HEK293T (cell line): ENCODE measurements around the gene SLC49A3.

Experiments used
- CTCF ChIA-PET: fragments of 350-600 bp; formaldehyde crosslinking; extraction: SDS; loops from one replicate; lab custom pipeline; 2021; ENCODE audit warnings: antibody characterized with exemption, inconsistent platforms; lab: Yijun Ruan, JAX
- POLR2A ChIA-PET: fragments of 350-600 bp; formaldehyde crosslinking; extraction: SDS; loops from one replicate; lab custom pipeline; 2020; ENCODE audit warnings: antibody characterized with exemption, inconsistent platforms; lab: Yijun Ruan, JAX
- DNase-seq: peaks from one replicate; pipeline ENCODE4 v3.0.0; 2012; ENCODE audit warnings: mixed read lengths; ENCODE audit errors: extremely low spot score
- ARNT ChIP-seq: fragments of 450-650 bp; IDR thresholded peaks from 2 replicates; pipeline ENCODE4 v1.6.1; 2017; ENCODE audit warnings: mild to moderate bottlenecking
- BHLHE40 ChIP-seq: fragments of 450-650 bp; IDR thresholded peaks from 2 replicates; pipeline ENCODE4 v1.6.1; 2016; ENCODE audit warnings: mild to moderate bottlenecking, moderate library complexity, borderline replicate concordance
- CTBP1 ChIP-seq: fragments of 450-650 bp; IDR thresholded peaks from 2 replicates; pipeline ENCODE4 v1.6.1; 2016; ENCODE audit warnings: borderline replicate concordance
- ELF4 ChIP-seq: fragments of 450-650 bp; IDR thresholded peaks from 2 replicates; pipeline ENCODE4 v1.6.1; 2017; ENCODE audit warnings: antibody characterized with exemption
- FOXA1 ChIP-seq: fragments of 450-650 bp; IDR thresholded peaks from 2 replicates; pipeline ENCODE4 v1.6.1; 2016; ENCODE audit warnings: mild to moderate bottlenecking
- FOXK2 ChIP-seq: fragments of 450-650 bp; IDR thresholded peaks from 2 replicates; pipeline ENCODE4 v1.6.1; 2016; ENCODE audit warnings: mild to moderate bottlenecking
- FOXM1 ChIP-seq: fragments of 450-650 bp; IDR thresholded peaks from 2 replicates; pipeline ENCODE4 v1.6.1; 2017; ENCODE audit warnings: mild to moderate bottlenecking, borderline replicate concordance
- HDGF ChIP-seq: fragments of 450-650 bp; IDR thresholded peaks from 2 replicates; pipeline ENCODE4 v1.6.1; 2017; ENCODE audit warnings: antibody characterized with exemption, borderline replicate concordance
- L3MBTL2 ChIP-seq: fragments of 450-650 bp; conservative IDR thresholded peaks from 2 replicates; pipeline ENCODE4 v1.6.1; 2016; ENCODE audit warnings: mild to moderate bottlenecking
- LEF1 ChIP-seq: fragments of 450-650 bp; IDR thresholded peaks from 2 replicates; pipeline ENCODE4 v1.6.1; 2017; ENCODE audit warnings: mild to moderate bottlenecking, borderline replicate concordance
- NFRKB ChIP-seq: fragments of 450-650 bp; IDR thresholded peaks from 2 replicates; pipeline ENCODE4 v1.6.1; 2016; ENCODE audit warnings: mild to moderate bottlenecking, moderate library complexity
- PKNOX1 ChIP-seq: fragments of 450-650 bp; IDR thresholded peaks from 2 replicates; pipeline ENCODE4 v1.6.1; 2016
- SP1 ChIP-seq: fragments of 450-650 bp; IDR thresholded peaks from 2 replicates; pipeline ENCODE4 v1.6.1; 2017
- SUZ12 ChIP-seq: fragments of 450-650 bp; IDR thresholded peaks from 2 replicates; pipeline ENCODE4 v1.6.1; 2016; ENCODE audit warnings: mild to moderate bottlenecking
- TARDBP ChIP-seq: fragments of 450-650 bp; IDR thresholded peaks from 2 replicates; pipeline ENCODE4 v1.6.1; 2016
- ZNF384 ChIP-seq: fragments of 450-650 bp; IDR thresholded peaks from 2 replicates; pipeline ENCODE4 v1.6.1; 2016

The SLC49A3 gene

GRCh38 chr4:714087-714486 lies 25.1 kb upstream of the SLC49A3 start:
- no peak for DNase-seq
- CTCF ChIA-PET = no interaction called here
- TF ChIP-seq HDGF = no peak
- no peak for TF ChIP-seq SUZ12
- TF ChIP-seq L3MBTL2 = no peak
- no peak for TF ChIP-seq ELF4
- TF ChIP-seq LEF1 = no peak
- no peak for TF ChIP-seq FOXM1
- no peak for TF ChIP-seq CTBP1
- TF ChIP-seq SP1 = no peak
- no peak for TF ChIP-seq FOXK2
- no peak for TF ChIP-seq BHLHE40
- TF ChIP-seq ARNT = no peak
- POLR2A ChIA-PET = no interaction called here

- TF ChIP-seq HDGF (no peak), BHLHE40 (no peak), SP1 (no peak), TARDBP (no peak), NFRKB (no peak), LEF1 (no peak), SUZ12 (no peak), FOXA1 (no peak), CTBP1 (no peak), FOXM1 (no peak), ARNT (no peak), L3MBTL2 (no peak), PKNOX1 (no peak), ZNF384 (no peak), ELF4 (no peak), FOXK2 (no peak)
- POLR2A ChIA-PET = no interaction called here
- DNase-seq = no peak
- CTCF ChIA-PET = no interaction called here
Measured at GRCh38 chr4:712916-713632, 24.1 kb upstream of the SLC49A3 start.

DNA sequence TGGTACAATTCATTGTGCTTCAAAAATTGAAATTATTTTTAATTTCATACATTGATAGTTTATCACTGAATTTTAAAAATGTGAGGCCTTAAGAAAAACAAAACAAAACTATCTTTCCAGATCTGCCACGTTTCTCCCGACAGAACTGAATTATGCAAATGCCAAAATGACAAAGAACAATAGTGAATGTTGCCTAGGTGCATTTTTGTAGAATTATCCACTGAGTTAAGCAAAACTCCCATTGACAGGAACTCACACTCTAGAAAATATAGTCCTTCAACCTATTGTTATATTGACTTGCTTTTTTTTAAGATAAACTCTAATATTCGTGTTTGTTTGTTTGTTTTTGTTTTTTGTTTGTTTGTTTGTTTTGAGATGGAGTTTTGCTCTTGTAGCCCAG lies 23.1 kb upstream of the SLC49A3 start:
- TF ChIP-seq FOXK2 = no peak
- no peak for TF ChIP-seq ELF4
- TF ChIP-seq NFRKB = no peak
- TF ChIP-seq FOXM1 = no peak
- no peak for TF ChIP-seq BHLHE40
- TF ChIP-seq CTBP1 = no peak
- no peak for TF ChIP-seq ZNF384
- no peak for TF ChIP-seq FOXA1
- TF ChIP-seq HDGF = no peak
- TF ChIP-seq ARNT = no peak
- no peak for TF ChIP-seq L3MBTL2
- TF ChIP-seq SUZ12 = no peak
- no peak for TF ChIP-seq TARDBP
- no peak for TF ChIP-seq LEF1
- TF ChIP-seq SP1 = no peak
- no peak for TF ChIP-seq PKNOX1
- ChIA-PET POLR2A (no interaction called here), CTCF (no interaction called here)
- DNase-seq = no peak

DNA sequence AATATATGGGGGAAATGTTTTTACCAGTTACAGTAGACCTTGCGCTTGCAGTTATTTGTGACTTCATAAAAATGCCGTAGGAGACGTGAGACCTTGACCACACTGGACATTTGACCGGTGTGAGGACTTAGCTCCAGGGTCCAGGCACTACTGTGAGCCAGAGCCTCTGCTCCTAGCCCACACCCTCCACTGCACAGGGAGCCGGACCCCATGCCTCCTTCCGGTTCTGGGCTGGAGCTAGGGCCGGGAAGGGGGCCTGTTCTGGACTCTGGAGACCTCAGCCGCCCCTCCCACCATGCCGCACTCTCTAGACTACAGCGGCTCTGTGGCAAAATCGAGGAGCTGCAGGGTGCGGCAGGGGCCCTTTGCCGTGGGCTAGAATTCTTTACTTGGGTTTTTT lies 22.0 kb upstream of the SLC49A3 start:
- ChIA-PET POLR2A (no interaction called here), CTCF (no interaction called here)

DNA sequence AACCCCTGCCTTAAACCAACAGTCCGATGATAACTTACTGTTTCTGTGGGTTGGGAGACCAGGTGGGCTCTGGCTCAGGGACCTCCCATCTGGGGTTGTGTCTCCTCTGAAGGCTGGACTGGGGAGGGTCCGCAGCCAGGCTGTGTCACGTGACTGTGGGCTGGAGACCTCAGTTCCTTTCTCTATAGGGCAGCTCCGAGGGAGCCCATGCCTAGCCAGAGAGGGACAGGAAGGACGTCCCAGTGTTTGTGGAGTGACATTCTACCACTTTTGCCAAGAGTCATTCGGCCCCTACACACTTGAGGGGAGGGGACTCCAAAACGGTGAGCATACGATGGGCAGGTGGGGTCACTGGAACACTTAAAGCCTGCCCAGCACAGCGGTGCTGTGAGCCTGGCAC lies 21.2 kb upstream of the SLC49A3 start:
- no peak for DNase-seq
- POLR2A ChIA-PET = no interaction called here
- CTCF ChIA-PET = interaction anchor here (0.9 kb wide), 1 partner anchor 26 kb away, joined by 3 read pairs; no protein-coding TSS in a partner anchor
- TF ChIP-seq HDGF = no peak
- TF ChIP-seq FOXM1 = no peak
- no peak for TF ChIP-seq FOXA1
- no peak for TF ChIP-seq FOXK2
- TF ChIP-seq PKNOX1 = no peak
- TF ChIP-seq NFRKB = no peak
- TF ChIP-seq ZNF384 = no peak
- TF ChIP-seq SP1 = no peak
- no peak for TF ChIP-seq TARDBP

More for the DNA sequence above, 22.0 kb upstream of the SLC49A3 start:
- DNase-seq = no peak
- no peak for TF ChIP-seq FOXK2
- TF ChIP-seq ELF4 = no peak
- no peak for TF ChIP-seq SP1
- no peak for TF ChIP-seq ARNT
- TF ChIP-seq TARDBP = no peak
- TF ChIP-seq HDGF = no peak
- no peak for TF ChIP-seq LEF1

GRCh38 chr4:709348-709747 lies 20.4 kb upstream of the SLC49A3 start:
- DNase-seq = no peak
- no peak for TF ChIP-seq HDGF
- TF ChIP-seq LEF1 = no peak
- no peak for TF ChIP-seq ZNF384
- TF ChIP-seq FOXA1 = no peak
- no peak for TF ChIP-seq ARNT
- TF ChIP-seq FOXK2 = no peak
- no peak for TF ChIP-seq TARDBP
- TF ChIP-seq BHLHE40 = no peak
- no peak for TF ChIP-seq SP1
- no peak for TF ChIP-seq SUZ12
- TF ChIP-seq NFRKB = no peak
- no peak for TF ChIP-seq ELF4
- TF ChIP-seq PKNOX1 = no peak
- no peak for TF ChIP-seq L3MBTL2
- TF ChIP-seq FOXM1 = no peak
- TF ChIP-seq CTBP1 = no peak
- ChIA-PET POLR2A (interaction anchor here (0.7 kb wide), 1 partner anchor 26 kb away, joined by 3 read pairs; no protein-coding TSS in a partner anchor), CTCF (interaction anchor here (0.9 kb wide), 1 partner anchor 26 kb away, joined by 3 read pairs; no protein-coding TSS in a partner anchor)
